ENCODE data around the gene ATAD2B.
"Not testable (repeated sequence)": the region's sequence is repeated elsewhere in the genome, so short reads cannot be mapped to it uniquely, and the experiment has no call there.

ATAD2B gene

DNA sequence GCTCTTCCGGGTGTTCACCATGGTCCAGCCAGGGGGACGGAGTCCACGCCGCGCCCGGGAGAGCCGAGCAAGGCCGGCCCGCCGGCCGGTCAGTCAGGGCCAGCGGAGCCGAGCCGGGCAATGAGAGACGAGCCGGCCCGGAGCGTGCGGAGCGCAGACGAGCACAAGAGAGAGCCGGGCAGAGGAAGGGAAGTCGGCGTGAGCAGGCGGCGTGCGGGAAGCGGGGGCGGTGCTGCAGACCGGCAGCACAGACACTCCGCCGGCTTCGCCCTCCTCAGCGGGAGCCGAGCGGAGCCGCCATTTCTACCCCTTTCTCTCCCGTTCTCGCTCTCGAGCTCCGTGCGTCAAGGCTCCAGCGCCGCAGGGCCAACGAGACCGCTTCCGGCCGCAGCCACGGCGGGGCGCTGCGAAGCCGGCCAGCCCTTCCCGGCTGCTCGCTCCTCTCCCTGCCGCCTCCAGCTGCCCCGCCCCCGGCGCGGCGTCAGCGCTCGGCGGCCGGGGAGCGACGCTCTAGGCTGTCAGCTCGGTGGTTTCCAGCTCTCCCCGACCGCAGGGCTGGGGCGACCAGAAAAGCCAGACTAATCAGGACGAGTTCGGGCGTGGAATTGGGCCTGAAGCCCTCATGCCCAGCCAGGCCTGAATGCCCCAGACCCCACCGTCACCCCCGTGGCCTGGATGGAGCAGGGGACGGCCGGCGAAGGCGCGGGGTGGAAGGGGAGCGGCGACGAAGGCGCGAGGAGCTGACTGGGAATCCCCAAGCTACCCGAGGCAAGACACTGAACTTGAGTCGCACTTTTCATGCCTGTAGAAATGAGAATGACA, at the start of gene ATAD2B:
ATAD2B (minus strand) TSS at position 374 of the 822 bp plus-strand sequence; CDS start at position 21, 353 bp downstream.
- DNase-seq: peak; percentile 97

GRCh38 chr2:23967846-23968245, 40.9 kb upstream of the ATAD2B start:
- DNase-seq: no peak

GRCh38 chr2:23954325-23955014, 27.5 kb upstream of the ATAD2B start:
- no peak for DNase-seq

DNA sequence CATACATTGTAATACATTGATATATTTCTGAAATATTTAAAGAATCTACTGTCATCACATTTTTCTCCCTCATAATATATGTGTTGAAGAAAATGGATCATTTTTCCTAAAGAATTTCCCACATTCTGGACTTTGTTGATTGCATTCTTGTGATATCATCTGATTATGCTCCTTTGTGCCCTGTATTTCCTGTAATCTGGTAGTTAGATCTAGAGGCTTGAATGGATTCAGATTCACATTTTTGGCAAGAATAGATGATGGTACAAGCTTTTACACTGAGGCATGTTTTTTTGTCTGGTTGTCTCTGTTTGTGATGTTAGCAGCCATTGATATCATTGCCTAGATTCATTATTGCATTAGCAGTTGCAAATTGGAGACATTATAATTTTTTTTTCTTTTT, 26.7 kb upstream of the ATAD2B start:
- no peak for DNase-seq

GRCh38 chr2:23952558-23952957, 25.6 kb upstream of the ATAD2B start:
- not testable (repeated sequence) for DNase-seq

- DNase-seq: no peak
Measured at GRCh38 chr2:23947350-23947749, 20.4 kb upstream of the ATAD2B start.

DNA sequence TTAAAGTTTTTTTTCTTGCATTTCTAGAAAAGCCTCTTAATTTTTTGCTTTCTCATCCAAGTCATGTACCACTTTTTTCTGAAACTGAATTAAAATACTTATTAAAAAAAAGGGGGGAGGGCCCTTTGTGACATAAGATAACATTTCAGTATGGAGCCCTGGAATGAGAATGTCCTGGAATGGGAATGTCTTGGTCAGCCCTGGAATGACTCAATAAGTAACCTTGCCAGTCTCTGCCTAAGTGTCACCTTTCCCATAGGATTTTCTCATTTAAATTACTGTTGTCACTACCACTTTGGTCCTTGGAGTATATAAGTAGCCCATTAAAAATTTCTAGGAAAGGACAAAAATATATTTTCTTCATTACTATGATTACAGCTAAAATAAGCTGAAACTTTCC, 18.1 kb upstream of the ATAD2B start:
- DNase-seq: no peak

- DNase-seq: no peak
Measured at GRCh38 chr2:23944527-23944926, 17.6 kb upstream of the ATAD2B start.

- DNase-seq: no peak
Measured at GRCh38 chr2:23943666-23944065, 16.7 kb upstream of the ATAD2B start.

DNA sequence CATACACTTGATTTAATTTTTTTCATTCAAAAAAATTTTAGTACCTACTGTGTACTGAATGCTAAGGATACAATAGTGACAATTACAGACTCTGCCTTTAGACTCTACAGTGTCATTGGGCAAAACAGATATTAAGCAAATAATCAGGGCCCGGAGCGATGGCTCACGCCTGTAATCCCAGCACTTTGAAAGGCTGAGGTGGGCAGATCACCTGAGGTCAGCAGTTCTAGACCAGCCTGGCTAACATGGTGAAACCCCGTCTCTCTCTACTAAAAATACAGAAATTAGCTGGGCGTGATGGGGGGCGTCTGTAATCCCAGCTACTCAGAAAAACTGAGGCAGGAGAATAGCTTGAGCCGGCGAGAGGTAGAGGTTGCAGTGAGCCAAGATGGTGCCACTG, 14.7 kb upstream of the ATAD2B start:
- no peak for DNase-seq

- peak; percentile 56 for DNase-seq
Measured at GRCh38 chr2:23940718-23941620, 14.0 kb upstream of the ATAD2B start.

GRCh38 chr2:23939987-23940717, 13.2 kb upstream of the ATAD2B start, which contains the start of gene UBXN2A:
Gene UBXN2A, plus strand, starts transcription at chr2:23940463. Its CDS starts 17,852 bp downstream, at chr2:23958315.
- DNase-seq: peak; percentile 78

DNA sequence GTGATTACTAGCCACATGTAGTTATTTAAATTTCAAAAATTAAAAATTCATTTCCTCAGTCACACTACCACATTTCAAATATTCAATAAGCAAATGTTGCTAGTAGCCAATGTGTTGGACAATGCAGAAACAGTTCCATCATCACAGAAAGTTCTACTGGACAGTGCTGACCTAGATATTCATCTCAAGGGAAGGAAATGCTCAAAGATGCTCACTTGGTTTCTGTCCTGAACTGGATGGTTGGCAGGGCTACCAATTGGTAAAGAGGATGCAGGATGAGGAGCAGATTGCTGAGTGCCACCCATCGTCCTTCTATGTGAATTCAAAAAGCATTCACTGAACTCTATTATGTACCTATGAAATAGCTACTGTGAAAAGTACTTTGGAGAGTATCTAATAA, 7.3 kb upstream of the ATAD2B start:
- no peak for DNase-seq

GRCh38 chr2:23926290-23926749, 603 bp downstream of the ATAD2B start:
- DNase-seq: no peak

- peak; percentile 62 for DNase-seq
Measured at GRCh38 chr2:23925702-23926289, 1.1 kb downstream of the ATAD2B start.

DNA sequence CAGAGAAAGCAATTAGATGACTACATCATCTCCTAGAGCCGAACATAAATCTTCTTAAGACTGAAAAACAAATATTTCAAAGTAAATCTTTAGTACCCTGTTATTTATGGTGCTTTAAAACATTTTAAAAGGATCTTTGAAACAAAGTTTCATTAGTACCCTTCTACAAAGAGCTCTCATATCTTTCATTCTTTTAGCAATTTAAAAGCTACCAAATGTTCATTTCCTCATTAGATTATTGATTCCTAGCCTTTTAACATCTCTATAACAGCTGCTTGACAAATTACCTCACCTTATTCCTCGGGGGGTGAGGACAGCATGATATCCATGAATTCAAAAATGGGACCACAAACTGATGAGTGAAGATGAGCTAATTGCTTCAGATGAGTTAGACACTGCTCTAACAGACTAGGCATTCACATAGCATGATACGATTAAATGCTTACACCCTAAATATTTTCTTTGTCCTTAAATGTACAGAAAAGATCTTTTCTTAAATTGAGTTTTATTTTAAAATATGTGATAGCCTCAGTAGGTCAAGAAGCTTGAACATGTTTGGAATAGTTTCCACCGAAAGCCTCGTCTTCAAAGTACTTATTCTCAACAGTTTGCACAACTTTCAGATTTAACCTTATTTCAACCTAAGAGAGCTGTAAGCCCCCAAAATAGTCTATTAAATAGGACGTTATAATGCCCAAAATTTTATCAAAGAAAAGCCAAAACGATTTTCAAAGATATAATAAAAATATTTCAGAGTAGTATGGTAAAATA, 2.1 kb downstream of the ATAD2B start:
- DNase-seq: no peak

GRCh38 chr2:23918837-23919489, 8.0 kb downstream of the ATAD2B start:
- DNase-seq: no peak

GRCh38 chr2:23916727-23917405, 10.1 kb downstream of the ATAD2B start:
- DNase-seq: peak; percentile 25

- no peak for DNase-seq
Measured at GRCh38 chr2:23915327-23915726, 11.6 kb downstream of the ATAD2B start.

GRCh38 chr2:23912054-23912453, 14.9 kb downstream of the ATAD2B start:
- no peak for DNase-seq

All from GDM1 (cell line).